Cardiac fibroblast (primary cell): ENCODE data around the gene PXYLP1.

ENCODE experiments used
- DNase-seq, 2 donors: peaks; one replicate each; pipeline versions ENCODE4 v3.0.0 to v3.0.0-alpha.2; 2010; ENCODE audit warnings: low read depth in 2 of 2
- H3K4me3 ChIP-seq, 2 donors: replicated peaks in 1 of 2; 1 replicate in 1 of 2; 2 replicates in 1 of 2; pipeline ENCODE4 v1.5.1; 2011; ENCODE audit warnings: low read depth in 2 of 2, low read length in 2 of 2, mild to moderate bottlenecking in 2 of 2, moderate library complexity in 1 of 2
- TF ChIP-seq, protein P1 (sequence below): IDR thresholded peaks from one replicate; pipeline ENCODE4 v1.5.1; 2011; ENCODE audit warnings: low read depth, mild to moderate bottlenecking, low read length, inconsistent platforms

PXYLP1 gene

GRCh38 chr3:141268791-141269190 is 37.2 kb downstream of the PXYLP1 start:
- DNase-seq: no peak
- no peak overlapping the region for H3K4me3 ChIP-seq
- TF ChIP-seq, protein P1, sequence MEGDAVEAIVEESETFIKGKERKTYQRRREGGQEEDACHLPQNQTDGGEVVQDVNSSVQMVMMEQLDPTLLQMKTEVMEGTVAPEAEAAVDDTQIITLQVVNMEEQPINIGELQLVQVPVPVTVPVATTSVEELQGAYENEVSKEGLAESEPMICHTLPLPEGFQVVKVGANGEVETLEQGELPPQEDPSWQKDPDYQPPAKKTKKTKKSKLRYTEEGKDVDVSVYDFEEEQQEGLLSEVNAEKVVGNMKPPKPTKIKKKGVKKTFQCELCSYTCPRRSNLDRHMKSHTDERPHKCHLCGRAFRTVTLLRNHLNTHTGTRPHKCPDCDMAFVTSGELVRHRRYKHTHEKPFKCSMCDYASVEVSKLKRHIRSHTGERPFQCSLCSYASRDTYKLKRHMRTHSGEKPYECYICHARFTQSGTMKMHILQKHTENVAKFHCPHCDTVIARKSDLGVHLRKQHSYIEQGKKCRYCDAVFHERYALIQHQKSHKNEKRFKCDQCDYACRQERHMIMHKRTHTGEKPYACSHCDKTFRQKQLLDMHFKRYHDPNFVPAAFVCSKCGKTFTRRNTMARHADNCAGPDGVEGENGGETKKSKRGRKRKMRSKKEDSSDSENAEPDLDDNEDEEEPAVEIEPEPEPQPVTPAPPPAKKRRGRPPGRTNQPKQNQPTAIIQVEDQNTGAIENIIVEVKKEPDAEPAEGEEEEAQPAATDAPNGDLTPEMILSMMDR: no peak

- no peak overlapping the region for H3K4me3 ChIP-seq
- no peak for DNase-seq
- TF ChIP-seq, protein P1: no peak
These were observed 38.3 kb downstream of the PXYLP1 start for GRCh38 chr3:141269961-141270360.

- TF ChIP-seq, protein P1: no peak
- H3K4me3 ChIP-seq: no peak overlapping the region
- no peak for DNase-seq
These were observed 39.8 kb downstream of the PXYLP1 start for GRCh38 chr3:141271279-141272030.

- no peak overlapping the region for H3K4me3 ChIP-seq
- no peak for DNase-seq
- TF ChIP-seq, protein P1: no peak
These were observed 41.5 kb downstream of the PXYLP1 start for GRCh38 chr3:141272906-141273662.

- H3K4me3 ChIP-seq: no peak overlapping the region
- TF ChIP-seq, protein P1: no peak
- DNase-seq: no peak
These were observed 42.2 kb downstream of the PXYLP1 start for GRCh38 chr3:141273700-141274410.

- TF ChIP-seq, protein P1: no peak
- DNase-seq: no peak
- no peak overlapping the region for H3K4me3 ChIP-seq
These were observed 42.9 kb downstream of the PXYLP1 start for GRCh38 chr3:141274411-141275031.
